HG02610 (cell line): ENCODE data around the gene MPO.

Source experiments
- ATAC-seq: cut with Tn5 transposase; IDR thresholded peaks from one replicate; pipeline ENCODE4 v1.9.1; 2021; ENCODE audit warnings: mild to moderate bottlenecking, moderate library complexity; ENCODE audit not compliant: unreplicated experiment

The MPO gene

GRCh38 chr17:58280480-58281217 is at the start of gene MPO:
MPO (minus strand) TSS chr17:58280935; CDS start chr17:58280758, 177 bp downstream.
- ATAC-seq: no peak

GRCh38 chr17:58329810-58330537 is 49.2 kb upstream of the MPO start:
- ATAC-seq: peak; percentile 18

- peak; percentile 47 for ATAC-seq
These were observed 48.5 kb upstream of the MPO start for GRCh38 chr17:58329035-58329809.

DNA sequence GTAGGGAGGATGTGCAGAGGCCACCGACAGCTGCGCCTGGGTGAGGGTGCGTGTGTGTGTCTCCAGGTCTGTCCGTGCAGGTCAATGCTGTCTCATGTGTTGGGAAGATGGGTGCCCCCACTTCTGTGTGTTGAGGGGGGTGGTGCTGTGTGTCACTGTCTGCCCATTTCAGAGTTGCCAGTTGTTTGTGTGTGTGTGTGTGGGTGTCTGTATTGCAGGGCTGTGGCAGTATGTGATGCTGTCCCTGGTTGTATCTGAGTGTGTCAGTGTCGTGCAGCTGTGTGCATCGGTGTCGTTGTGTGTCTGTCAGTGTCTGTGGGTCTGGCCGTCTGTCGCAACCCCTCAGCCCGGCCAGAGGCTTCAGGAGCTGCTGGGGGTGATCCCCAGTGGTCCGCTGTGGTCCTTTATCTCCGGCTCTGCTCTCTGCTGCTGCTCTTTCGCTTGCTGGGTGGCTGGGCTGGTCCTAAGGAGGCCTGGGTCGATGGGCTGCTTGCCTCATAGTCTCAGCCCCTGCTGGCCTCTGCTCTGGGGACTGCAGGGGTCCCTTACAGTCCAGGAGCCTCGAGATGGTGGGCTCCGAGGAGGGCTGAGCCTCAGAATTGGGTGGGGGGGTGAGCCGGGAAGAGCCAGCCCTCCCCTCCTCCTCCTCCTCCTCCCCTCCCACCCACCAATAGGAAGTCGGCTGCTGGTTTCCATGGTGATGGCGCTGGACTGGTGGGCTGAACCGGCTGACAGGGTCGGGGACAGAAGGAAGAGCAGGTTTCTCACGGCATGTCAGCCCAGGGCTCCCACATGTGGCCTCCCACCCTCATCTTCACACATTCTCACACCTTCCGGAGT is 47.7 kb upstream of the MPO start, which contains the start of gene TSPOAP1:
Gene TSPOAP1, minus strand, starts transcription at position 601 of the 840 bp plus-strand sequence. CDS start 875 bp downstream, outside the sequence.
- ATAC-seq: peak; percentile 24

DNA sequence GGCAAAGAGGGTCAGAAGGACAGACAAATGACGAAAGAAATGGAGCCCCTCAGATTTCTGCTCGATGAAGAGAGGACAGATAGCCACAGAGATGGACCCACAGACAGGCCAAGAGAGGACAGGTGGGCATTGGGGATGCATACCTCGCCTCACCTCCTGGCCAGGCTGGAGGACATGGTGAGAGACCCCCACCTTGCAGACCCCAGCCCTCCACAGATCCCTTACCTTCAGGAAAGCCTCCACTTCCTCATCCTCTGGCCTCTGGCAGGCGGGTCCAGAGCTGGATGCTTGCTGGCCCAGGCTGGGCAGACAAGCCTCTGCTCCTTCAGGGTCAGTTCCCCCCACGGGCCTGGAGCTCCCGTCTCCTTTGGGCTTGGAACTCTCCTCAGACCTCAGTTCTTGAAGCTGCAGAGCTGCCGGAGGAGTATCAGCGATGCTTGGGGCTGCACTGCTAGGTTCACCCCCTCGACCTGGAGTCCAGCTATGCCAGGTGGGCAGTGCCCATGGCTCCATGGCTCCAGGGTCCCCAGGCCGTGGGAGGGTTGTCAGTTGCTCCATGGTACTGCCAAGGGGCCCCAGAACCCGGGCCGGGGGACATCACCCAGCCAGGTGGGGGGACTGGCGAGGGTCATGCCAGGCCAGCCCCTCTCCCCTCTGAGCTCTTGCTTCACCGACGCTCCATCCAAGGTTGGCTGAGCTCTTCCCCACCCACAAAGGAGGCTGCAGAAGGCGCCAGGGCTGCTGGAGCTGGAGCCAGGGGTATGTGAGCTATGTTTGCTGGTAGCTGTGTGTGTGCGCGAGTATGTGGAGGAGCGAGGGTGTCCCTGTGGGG is 46.8 kb upstream of the MPO start:
- no peak for ATAC-seq

DNA sequence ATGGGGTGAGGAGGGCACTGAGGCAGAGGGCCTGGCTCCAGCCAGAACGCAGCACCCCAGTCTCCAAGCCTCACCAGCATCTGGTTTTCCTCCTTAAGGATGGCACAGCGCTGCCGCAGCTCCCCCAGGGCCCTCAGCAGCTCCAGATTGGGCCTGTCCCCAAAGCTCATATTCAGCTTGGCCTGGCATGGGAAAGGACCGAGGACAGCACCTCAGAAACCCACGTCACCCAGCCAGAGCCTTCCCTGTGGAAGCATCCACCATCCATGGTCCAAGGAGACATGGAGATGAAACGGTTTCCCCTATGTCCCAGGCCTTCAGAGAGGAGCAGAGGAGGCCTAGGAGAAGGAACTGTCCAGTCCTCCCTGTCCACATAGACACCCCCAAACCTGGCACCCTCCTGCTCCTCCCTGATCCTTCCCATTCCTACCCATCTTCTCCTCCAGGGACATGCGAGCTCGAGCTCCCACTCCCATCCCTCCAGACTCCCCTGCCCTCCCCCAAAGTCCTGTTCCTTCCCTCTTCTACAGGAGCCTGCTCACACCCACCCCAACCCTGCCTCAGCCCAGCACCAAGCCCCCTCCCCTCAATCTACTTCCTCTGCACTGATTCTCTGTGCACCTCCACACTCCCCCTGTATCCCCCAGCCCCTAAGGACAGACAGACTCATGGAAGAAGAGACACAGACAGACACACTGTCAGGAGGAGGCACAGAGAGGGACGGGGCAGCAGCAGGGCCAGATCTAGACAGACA is 46.1 kb upstream of the MPO start:
- ATAC-seq: no peak

DNA sequence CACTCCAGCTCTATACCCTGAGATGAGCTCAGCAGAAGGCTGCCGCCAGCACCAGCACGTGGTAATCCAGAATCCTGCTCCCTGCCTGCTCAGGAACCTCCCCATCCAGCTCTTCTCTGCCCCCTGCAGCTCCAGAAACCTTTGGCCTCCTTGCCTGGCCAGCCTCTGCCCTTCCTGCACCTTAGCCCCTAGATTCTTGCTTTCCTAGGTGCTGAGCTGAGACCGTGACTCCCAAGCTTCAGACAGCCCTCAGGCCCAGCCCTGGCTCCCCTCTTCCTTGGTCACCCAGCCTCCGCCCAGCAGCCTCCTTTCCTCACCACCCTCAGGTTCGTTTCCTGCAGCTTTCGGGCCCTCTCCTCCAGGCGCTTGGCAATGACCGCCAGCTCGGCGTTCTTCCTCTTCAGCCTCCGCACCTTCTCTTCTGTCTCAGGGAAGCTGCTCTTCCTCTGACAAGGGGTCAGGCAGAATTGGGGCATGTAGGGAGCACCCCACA is 45.3 kb upstream of the MPO start:
- no peak for ATAC-seq

DNA sequence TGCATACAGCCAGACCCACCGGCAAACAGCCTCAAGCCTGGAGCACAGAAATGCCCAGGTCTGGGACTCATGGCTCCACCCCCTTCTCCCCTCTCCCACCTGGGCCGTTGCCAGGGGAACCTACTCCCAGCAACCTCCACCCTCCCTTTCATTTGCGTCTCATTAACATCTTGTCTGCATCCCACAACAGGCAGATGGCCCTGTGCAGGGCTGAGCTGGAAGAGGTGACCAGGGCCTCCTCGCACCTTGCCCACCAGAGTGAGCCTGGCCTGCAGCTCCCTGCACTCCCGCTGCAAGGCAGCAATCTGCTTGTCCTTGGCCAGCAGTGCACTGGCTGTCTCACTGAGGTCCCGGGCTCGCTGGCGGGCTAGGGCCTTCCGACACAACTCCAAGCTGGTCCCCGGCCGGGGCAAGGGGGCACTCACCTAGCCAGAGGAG is 44.6 kb upstream of the MPO start:
- no peak for ATAC-seq

DNA sequence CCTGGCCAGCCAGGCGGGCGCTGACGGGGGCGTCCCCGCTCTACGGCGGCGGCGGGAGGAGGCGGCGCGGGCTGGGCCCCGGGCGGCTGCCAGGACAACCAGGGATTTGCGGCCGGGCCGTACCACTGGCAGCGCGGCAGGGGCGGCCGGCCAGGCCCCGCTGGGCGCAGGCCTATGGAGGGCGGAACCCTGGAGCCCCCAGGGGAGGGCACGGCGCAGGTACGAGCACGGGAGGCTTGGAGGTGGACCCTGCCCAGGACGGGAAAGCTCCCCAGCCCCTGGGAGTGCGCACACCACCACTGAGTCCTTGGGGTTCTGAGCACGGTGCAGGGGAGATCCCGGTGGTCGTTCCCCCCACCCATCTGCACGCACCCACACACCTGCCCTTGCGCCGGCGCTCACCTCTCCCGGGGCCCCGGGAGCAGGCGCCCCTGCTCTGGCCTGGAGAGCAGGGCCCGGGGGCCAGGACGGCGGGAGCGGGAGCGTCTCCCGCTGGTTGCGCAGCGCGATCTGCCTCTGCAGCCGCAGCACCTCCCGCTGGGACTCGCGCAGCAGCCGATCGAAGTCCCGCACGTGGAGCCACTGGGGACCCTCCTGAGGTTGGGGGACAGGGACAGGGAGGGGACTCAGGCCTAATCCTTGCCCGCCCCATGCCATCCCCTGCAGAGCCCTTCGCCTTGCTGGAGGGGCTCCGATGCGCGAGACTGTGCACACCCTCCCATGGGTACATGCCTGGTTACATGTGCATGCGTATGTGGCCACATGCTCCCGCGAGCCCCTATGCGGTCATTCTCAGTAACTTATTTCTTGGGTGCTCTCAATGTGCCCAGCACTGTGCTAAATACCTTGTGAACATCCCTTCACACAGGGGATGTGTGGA is 43.9 kb upstream of the MPO start:
- no peak for ATAC-seq

DNA sequence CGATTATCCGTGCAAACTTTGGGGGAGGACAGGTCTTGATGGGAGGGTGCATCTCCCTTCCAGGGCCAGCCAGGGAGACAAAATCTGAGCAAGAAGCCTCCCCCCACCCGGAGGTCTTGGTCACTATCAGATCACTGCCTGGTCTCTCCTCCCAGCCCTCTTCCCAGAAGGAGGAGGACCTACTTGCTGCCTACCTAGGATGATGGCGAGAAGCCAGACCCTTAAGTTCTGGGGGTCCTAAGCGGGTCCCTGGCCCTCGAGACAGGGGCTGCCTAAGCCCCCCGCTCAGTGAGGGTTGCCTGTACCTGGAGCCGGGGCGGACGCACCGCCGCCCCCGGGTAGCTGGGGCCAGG is 43.3 kb upstream of the MPO start:
- ATAC-seq: no peak

- ATAC-seq: no peak
These were observed 42.8 kb upstream of the MPO start for GRCh38 chr17:58323366-58324055.

DNA sequence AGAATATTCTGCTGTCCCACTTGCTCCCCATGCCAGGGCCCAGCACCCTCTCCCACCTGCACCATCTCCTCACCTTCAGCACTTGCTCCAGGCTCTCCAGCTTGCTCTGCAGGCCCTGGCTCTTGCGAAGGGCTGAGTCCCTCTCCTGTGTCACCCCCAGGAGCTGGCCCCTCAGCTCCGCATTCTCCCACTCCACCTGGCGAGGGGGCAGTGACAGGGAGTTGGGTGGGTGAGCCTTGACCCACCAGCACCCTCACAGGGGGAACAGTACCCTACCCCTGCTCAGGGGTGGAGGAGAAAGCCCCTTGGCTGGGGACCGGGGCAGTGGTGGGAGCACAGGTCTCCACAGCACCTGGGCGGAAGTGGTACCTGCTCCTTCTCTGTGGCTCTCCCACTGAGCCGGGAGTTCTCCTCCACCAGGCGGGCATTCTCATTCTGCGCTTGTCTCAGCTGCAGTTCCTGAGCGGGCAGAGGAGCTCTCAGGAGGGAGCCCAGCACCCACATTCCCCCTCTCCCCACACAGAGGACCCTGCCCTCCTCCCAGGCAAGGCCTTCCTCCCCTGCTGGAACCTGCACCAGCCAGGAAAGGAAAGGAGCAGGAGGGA is 41.9 kb upstream of the MPO start:
- no peak for ATAC-seq

DNA sequence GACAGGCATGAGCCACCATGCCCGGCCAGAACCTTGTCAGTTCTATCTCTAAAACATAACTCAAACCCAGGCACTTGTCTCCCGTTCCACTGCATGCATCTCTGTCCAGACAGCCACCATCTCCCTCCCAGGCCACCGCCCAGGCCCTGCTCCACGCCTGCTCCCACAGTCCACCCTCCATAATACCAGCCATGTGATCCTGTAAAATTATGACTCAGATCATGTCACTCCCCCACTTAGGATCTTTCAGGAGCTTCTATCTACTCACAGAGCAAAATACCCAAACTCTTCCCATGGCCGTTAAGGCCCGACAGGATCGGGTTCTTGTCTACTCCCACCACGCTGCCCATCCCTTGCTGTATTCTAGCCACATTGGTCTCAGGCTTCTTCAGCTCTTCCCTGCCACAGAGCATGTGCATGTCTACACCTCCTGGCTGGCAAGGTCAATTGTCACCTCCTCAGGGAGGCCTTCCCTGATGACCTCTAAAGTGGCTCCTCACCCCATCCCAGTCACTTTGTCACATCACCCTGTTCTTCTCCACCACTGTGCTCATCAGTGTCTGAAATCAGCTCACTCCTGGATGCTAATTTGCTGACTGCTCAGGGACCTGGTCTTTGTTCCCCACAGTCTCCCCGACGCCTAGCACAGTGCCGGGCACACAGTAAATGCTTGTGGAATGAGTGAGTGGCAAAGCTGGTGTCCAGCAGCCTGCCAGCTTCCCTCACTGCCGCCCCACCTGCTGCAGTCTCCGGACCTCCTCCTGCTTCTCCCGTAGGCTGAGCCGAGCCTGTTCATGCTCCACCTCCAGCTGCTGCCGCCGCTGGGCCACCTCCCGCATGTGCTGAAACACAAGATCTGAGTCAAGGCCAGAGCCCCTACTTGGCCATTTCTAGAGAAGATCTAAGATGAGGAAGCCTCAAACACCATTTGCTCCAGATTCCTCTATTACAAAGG is 41.1 kb upstream of the MPO start:
- ATAC-seq: no peak

- no peak for ATAC-seq
These were observed 40.0 kb upstream of the MPO start for GRCh38 chr17:58320570-58321323.

DNA sequence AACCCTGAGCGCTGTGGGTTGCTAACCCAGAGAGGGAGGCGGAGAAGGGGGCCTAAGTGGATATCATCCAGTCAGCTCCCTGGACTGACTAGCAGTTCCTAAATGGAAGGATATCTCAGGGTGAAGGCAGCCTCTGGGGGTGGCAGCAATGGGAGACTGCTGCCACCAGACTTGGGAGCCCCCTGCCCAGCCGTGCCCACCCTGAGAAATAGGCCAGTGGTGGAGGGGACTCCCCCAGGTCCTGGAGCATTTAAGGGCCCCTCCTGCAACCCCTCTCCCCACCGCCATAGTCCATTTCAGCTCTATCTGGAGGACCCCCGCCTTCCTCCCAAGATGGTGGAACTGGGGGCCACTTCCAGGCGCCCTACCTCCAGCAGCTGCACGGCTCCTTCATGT is 39.4 kb upstream of the MPO start:
- no peak for ATAC-seq
